NCI-H1436 treated with DMSO at 0.1 percent for 48 hours (cell line): ENCODE measurements around the gene PRDX6.
"Not testable (repeated sequence)": the region's sequence is repeated elsewhere in the genome, so short reads cannot be mapped to it uniquely, and the experiment has no call there.

Experiments
- DNase-seq: peaks from one replicate; lab custom pipeline; 2025; lab: John Stamatoyannopoulos, UW

Gene PRDX6

DNA sequence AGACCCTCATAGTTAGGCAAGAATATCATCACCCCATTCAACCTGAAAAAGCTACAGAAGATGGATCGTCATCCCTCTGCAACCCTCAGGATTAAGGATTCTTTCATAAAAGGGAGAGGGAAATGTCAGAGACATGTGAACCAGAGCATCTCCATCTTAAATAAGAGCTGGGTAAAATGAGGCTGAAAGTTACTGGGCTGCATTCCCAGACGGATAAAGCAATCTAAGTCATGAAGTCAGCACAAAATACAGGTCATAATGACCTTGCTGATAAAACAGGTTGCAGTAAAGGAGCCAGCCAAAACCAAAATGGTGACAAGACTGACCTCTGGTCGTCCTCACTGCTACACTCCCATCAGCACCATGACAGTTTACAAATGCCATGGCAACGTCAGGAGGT lies 22.6 kb downstream of the PRDX6 start:
- no peak for DNase-seq

DNA sequence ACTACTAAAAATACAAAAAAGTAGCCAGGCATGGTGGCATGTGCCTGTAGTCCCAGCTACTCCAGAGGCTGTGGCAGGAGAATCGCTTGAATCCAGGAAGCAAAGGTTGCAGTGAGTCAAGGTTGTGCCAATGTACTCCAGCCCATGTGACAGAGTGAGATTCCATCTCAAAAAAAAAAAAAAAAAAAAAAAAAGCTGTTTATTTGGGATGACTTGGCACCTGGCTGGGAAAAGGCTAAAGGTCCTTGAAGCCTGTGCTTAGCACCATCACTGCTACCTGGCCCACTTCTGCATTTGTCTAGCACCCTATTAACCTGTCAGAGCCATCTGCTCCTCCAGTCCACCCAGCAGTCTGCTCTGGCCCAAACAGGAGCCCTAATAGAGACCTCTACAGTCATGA lies 25.0 kb downstream of the PRDX6 start:
- DNase-seq, result no peak

- DNase-seq, result no peak
Observed at GRCh38 chr1:173503391-173503790, 26.3 kb downstream of the PRDX6 start.

DNA sequence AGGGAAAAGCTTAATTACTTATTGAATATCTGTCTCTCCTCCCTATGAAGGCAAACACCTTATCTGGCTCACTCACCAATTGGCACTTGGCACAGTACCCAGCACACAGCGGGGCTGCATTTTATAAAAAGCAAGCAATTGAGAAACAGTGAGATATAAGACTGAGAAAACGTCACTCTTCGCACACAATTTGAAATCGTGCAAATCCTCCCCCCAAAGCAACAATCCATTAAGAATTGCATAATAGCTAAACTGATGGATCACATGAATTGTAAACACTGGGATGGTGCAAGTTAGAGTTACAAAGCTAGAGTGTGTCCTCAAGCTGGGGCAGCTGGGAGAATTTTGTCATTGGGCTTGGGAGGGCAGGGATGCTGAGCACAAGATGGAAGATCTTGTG lies 27.1 kb downstream of the PRDX6 start:
- DNase-seq, result no peak

- no peak for DNase-seq
Observed at GRCh38 chr1:173505391-173505790, 28.3 kb downstream of the PRDX6 start.

DNA sequence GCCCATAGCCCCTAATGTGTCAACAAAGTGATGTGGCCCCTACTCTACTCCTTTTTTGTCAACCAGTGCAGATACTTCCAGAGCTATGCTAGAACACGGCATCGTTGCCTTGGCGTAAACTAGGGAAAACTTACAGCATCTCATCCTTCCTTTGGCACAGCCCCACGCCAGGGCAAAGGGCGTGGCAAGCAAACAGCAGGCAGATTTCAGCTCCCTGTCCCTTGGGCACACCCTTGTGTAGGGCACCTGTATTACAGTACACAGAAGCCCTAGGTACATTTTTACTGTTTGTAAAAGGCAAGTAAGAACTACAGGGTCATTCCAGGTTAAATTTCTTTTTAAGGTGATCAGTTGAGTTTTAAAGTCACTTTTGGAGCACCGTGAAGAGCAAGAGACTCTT lies 29.3 kb downstream of the PRDX6 start:
- no peak for DNase-seq

- no peak for DNase-seq
Observed at GRCh38 chr1:173507205-173507846, 30.2 kb downstream of the PRDX6 start.

- DNase-seq, result no peak
Observed at GRCh38 chr1:173507847-173508209, 30.7 kb downstream of the PRDX6 start.

GRCh38 chr1:173508541-173508940 lies 31.4 kb downstream of the PRDX6 start:
- DNase-seq, result no peak

DNA sequence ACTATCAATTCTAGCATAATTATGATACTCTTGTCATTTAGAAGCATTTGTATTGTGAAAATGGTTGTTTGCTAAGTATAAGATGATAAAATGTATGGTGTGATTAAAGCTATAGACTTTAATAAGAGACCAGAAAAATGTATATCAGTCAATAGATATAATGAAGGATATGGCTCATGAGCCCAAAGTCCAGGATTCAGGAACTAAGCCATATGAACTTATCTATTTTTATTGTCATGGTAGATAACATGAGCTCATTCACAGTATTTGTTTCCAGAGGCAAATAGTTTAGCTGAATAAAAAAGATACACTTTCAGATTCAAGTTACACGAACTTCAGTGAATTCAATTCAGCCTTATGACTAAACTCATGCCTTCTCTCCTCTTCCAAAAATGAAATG lies 32.7 kb downstream of the PRDX6 start:
- no peak for DNase-seq

DNA sequence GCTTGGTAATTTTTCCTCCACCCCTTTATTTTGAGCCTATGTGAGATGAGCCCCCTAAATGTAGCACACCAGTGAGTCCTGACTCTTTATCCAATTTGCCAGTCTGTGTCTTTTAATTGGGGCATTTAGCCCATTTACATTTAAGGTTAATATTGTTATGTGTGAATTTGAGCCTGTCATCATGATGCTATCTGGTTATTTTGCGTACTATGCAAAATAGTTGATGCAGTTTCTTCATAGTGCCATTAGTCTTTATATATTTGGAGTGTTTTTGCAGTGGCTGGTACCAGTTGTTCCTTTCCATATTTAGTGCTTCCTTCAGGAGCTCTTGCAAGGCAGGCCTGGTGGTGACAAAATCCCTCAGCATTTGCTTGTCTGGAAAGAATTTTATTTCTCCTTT lies 37.4 kb downstream of the PRDX6 start:
- DNase-seq, result not testable (repeated sequence)

DNA sequence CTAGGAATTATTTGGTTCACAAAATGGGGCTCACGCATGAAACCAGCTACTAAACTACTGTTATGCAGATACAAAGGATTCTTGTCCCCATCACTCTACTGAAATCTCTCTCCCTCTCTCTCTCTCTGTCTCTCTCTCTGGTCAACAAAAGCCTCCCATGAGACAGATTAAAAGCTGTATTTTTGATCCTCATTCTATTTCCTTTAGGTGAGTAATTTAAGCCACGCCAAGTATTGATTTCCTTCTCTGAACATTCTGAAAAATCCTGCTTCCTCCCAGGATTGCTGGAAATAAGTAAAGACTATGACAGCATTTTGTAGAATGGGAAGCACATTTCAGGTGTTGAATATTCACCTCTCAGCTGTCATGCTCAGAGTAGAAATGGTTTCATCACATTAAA lies 43.7 kb downstream of the PRDX6 start:
- no peak for DNase-seq

DNA sequence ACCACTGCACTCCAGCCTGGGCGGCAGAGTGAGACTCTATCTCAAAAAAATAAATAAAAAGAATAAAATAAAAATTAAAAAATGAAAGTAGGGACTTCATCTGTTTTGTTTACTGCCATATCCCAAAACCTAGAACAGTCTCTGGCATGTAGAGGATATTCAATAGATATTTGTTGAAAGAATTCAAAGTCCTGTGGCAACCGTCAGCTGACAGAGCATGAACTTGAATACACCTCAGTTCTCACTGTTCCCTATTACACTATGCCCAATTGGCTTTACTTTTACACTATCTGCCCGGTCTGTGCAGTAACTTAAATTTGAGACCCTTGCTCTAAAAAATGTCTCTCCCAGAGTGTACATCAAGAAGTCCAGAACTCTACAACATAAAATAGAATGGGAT lies 46.2 kb downstream of the PRDX6 start:
- DNase-seq, result no peak

DNA sequence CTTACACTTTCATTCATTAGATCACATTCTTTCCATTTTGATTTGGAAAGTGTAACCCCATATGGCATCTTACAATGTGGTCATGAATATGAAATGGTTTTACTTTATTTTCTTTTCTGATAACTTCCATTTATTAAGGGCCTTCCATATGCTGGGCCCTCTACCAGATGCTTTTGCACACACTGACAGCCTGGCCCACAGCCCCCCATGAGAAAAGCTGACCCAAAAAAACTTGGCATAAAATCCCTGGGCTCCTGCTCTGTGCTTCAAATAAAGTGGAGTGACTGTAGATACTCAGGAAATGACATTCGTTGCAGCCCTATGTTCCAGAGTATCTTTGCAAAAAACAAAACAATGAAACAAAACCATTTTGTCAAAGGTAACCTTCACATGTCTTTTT lies 48.8 kb downstream of the PRDX6 start:
- DNase-seq, result no peak

- DNase-seq, result no peak
Observed at GRCh38 chr1:173527151-173527826, 50.2 kb downstream of the PRDX6 start.

GRCh38 chr1:173529106-173529505 lies 52.0 kb downstream of the PRDX6 start:
- no peak for DNase-seq

DNA sequence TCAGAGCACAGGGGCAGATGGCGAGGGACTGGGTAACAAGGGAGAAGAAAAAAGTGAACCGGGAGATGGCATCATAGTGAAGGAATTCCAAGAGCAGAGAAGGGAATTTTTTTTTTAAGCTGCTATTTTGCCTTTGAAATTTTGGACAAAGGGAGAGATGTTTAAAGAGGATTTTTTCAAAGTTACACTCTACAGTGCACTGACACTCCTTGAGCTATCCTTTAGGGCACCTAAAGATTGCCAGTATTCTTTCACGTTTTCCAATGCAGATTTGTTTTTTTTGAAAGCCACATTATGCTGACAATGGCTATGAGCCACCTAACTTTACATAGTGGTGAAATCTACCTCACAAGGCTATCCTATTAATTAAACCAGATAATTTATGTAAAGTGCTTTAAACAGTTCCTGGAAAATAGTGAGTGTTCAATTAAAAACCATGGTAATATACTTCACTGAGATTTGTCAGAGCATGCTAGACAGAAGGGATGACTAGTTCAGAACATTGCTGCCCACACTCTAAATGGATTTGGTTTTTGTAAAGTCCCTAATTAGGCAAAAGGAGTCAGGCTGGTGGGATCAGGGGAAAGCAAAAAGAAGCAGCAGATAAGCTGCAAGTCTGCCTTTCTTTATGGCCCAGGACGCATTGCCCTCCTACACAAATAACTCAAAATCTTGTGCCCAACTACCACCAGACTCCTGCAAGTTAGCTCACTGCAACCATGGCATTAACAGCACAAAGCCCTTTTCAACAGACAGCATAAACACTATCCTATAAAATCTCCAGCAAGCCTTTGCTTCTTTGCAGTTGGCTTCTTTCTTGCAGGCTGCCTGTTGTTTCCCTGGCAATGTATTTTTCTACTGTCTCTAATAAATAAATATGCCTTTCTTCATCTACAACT lies 53.9 kb downstream of the PRDX6 start:
- no peak for DNase-seq

GRCh38 chr1:173532237-173532636 lies 55.1 kb downstream of the PRDX6 start:
- no peak for DNase-seq

GRCh38 chr1:173536223-173536622 lies 59.1 kb downstream of the PRDX6 start:
- DNase-seq, result no peak
